Measurements from ENCODE around the gene ATP2B1. TPM values are rescaled to one million over a fixed set of nuclear protein-coding genes. Genes with fewer than 3 reads are reported as not detected.

ATP2B1 gene
- total RNA-seq, 1 experiment from 2014 or later: 48.5 TPM

DNA sequence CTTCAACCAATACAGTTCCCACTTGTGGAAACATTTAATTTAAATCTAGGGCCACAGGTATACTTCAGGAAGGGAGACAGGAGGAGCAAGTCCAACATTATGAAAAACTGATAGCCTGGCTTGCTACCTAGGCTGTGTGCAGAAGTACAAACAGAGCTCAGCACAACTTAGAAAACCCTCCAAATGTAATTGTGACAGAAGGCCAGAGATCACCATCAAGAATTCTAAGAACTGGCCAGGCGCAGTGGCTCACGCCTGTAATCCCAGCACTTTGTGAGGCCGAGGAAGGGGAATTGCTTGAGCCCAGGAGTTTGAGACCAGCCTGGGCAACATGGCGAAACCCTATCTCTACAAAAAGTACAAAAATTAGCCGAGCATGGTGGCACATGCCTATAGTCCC, 14.1 kb downstream of the ATP2B1 start:
- Histone ChIP-seq H3K4me2 (ENCODE audit: low read length) (no peak overlapping the region), H3K27ac (ENCODE audit: low read length) (no peak overlapping the region), H3K9ac (ENCODE audit: low read length) (no peak overlapping the region), H2AFZ (ENCODE audit: low read length) (no peak overlapping the region), H3K4me1 (ENCODE audit: insufficient read depth, low read length) (no peaks in the 10 kb centered on the region; the same call in 1 of the 2 replicates), H3K9me3 (ENCODE audit: low read length) (no peaks in the 10 kb centered on the region), H3K79me2 (ENCODE audit: low read length) (peaks cover 100% of the 10 kb centered on the region), H3K9me2 (replicated peaks; ENCODE audit: low read length) (no peaks in the 10 kb centered on the region), H3F3A (ENCODE audit: low read length, unreplicated experiment) (no peaks in the 10 kb centered on the region), H4K20me1 (ENCODE audit: low read length) (peaks cover 88% of the 10 kb centered on the region), H3K4me3 (ENCODE audit: low read length) (no peak overlapping the region), H3K36me3 (ENCODE audit: low read depth, low read length) (no peaks in the 10 kb centered on the region), H3K27me3 (ENCODE audit: low read length) (no peaks in the 10 kb centered on the region)
- intact Hi-C loops (cut with micrococcal nuclease): no loop called here
- no TSS peak for BruUV-seq (replicated peaks)
- ChIA-PET POLR2A (ENCODE audit: unreplicated experiment) (no interaction called here), CTCF (no interaction called here)
- DNase-seq (no peak), ATAC-seq (no peak)
- TF ChIP-seq EZH2phosphoT487 (IDR thresholded peaks at IDR 0.05; ENCODE audit: borderline replicate concordance, low read length) (no peak), EZH2 (IDR thresholded peaks at IDR 0.05; ENCODE audit: low read length, unreplicated experiment) (no peak)
- TF ChIP-seq, protein P1, sequence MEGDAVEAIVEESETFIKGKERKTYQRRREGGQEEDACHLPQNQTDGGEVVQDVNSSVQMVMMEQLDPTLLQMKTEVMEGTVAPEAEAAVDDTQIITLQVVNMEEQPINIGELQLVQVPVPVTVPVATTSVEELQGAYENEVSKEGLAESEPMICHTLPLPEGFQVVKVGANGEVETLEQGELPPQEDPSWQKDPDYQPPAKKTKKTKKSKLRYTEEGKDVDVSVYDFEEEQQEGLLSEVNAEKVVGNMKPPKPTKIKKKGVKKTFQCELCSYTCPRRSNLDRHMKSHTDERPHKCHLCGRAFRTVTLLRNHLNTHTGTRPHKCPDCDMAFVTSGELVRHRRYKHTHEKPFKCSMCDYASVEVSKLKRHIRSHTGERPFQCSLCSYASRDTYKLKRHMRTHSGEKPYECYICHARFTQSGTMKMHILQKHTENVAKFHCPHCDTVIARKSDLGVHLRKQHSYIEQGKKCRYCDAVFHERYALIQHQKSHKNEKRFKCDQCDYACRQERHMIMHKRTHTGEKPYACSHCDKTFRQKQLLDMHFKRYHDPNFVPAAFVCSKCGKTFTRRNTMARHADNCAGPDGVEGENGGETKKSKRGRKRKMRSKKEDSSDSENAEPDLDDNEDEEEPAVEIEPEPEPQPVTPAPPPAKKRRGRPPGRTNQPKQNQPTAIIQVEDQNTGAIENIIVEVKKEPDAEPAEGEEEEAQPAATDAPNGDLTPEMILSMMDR (conservative IDR thresholded peaks at IDR 0.05; ENCODE audit: low read depth, low read length): no peak

- DNase-seq (no peak), ATAC-seq (peak; percentile 31)
- intact Hi-C loops (cut with micrococcal nuclease): no loop called here
- no TSS peak for BruUV-seq (replicated peaks)
- Histone ChIP-seq H3K27me3 (ENCODE audit: low read length) (no peaks in the 10 kb centered on the region), H3K4me2 (ENCODE audit: low read length) (no peak overlapping the region), H3K9me2 (replicated peaks; ENCODE audit: low read length) (no peaks in the 10 kb centered on the region), H3K9me3 (ENCODE audit: low read length) (no peaks in the 10 kb centered on the region), H3K36me3 (ENCODE audit: low read depth, low read length) (no peaks in the 10 kb centered on the region), H2AFZ (ENCODE audit: low read length) (no peak overlapping the region), H3K27ac (ENCODE audit: low read length) (no peak overlapping the region), H3K4me3 (ENCODE audit: low read length) (no peak overlapping the region), H3K79me2 (ENCODE audit: low read length) (peaks cover 100% of the 10 kb centered on the region), H3K4me1 (ENCODE audit: insufficient read depth, low read length) (no peaks in the 10 kb centered on the region), H3F3A (ENCODE audit: low read length, unreplicated experiment) (no peaks in the 10 kb centered on the region), H3K9ac (ENCODE audit: low read length) (no peak overlapping the region), H4K20me1 (ENCODE audit: low read length) (peaks cover 83% of the 10 kb centered on the region)
- POLR2A ChIA-PET (ENCODE audit: unreplicated experiment): no interaction called here
- CTCF ChIA-PET: no interaction called here
- TF ChIP-seq EZH2 (IDR thresholded peaks at IDR 0.05; ENCODE audit: low read length, unreplicated experiment): no peak
- TF ChIP-seq, protein P1 (conservative IDR thresholded peaks at IDR 0.05; ENCODE audit: low read depth, low read length): no peak
- TF ChIP-seq EZH2phosphoT487 (IDR thresholded peaks at IDR 0.05; ENCODE audit: borderline replicate concordance, low read length): no peak
These were observed 14.9 kb downstream of the ATP2B1 start for GRCh38 chr12:89693639-89694202.

GRCh38 chr12:89692439-89692838, 16.2 kb downstream of the ATP2B1 start:
- Histone ChIP-seq H3K79me2 (ENCODE audit: low read length) (peaks cover 100% of the 10 kb centered on the region), H3K4me2 (ENCODE audit: low read length) (no peak overlapping the region), H3K4me1 (ENCODE audit: insufficient read depth, low read length) (no peaks in the 10 kb centered on the region), H3K27me3 (ENCODE audit: low read length) (no peaks in the 10 kb centered on the region), H3F3A (ENCODE audit: low read length, unreplicated experiment) (no peaks in the 10 kb centered on the region), H3K27ac (ENCODE audit: low read length) (no peak overlapping the region), H4K20me1 (ENCODE audit: low read length) (peaks cover 78% of the 10 kb centered on the region), H3K9me2 (replicated peaks; ENCODE audit: low read length) (no peaks in the 10 kb centered on the region), H2AFZ (ENCODE audit: low read length) (no peak overlapping the region), H3K9ac (ENCODE audit: low read length) (no peak overlapping the region), H3K9me3 (ENCODE audit: low read length) (no peaks in the 10 kb centered on the region), H3K36me3 (ENCODE audit: low read depth, low read length) (no peaks in the 10 kb centered on the region), H3K4me3 (ENCODE audit: low read length) (no peak overlapping the region)
- DNase-seq (no peak), ATAC-seq (no peak)
- TF ChIP-seq, protein P1 (conservative IDR thresholded peaks at IDR 0.05; ENCODE audit: low read depth, low read length): no peak
- no peak for TF ChIP-seq EZH2phosphoT487 (IDR thresholded peaks at IDR 0.05; ENCODE audit: borderline replicate concordance, low read length)
- TF ChIP-seq EZH2 (IDR thresholded peaks at IDR 0.05; ENCODE audit: low read length, unreplicated experiment): no peak
- BruUV-seq (replicated peaks): no TSS peak
- ChIA-PET POLR2A (ENCODE audit: unreplicated experiment) (no interaction called here), CTCF (no interaction called here)
- intact Hi-C loops (cut with micrococcal nuclease): no loop called here
